Measurements from ENCODE around the gene ZNF165.
A peak's percentile ranks its signal among the peaks of the same experiment; 100 is the strongest.
"Not testable (repeated sequence)": the region's sequence is repeated elsewhere in the genome, so short reads cannot be mapped to it uniquely, and the experiment has no call there.

Gene ZNF165

DNA sequence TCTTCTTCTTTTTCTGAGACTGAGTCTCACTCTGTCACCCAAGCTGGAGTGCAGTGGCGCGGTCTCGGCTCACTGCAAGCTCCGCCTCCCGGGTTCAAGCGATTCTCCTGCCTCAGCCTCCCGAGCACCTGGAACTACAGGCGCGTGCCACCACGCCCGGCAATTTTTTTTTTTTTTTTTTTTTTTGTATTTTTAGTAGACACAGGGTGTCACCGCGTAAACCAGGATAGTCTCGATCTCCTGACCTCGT lies at the start of gene ZNF165:
Gene ZNF165, plus strand, starts transcription at position 188 of the 250 bp plus-strand sequence. CDS start 4,913 bp downstream, outside the sequence.
- not testable (repeated sequence) for DNase-seq

GRCh38 chr6:28053584-28053983 lies 26.8 kb upstream of the ZNF165 start:
- DNase-seq = no peak

GRCh38 chr6:28060405-28060804 lies 20.0 kb upstream of the ZNF165 start:
- DNase-seq = no peak

- DNase-seq = no peak
Observed at GRCh38 chr6:28064272-28064671, 16.1 kb upstream of the ZNF165 start.

GRCh38 chr6:28068067-28068466 lies 12.3 kb upstream of the ZNF165 start:
- no peak for DNase-seq

GRCh38 chr6:28070968-28071367 lies 9.4 kb upstream of the ZNF165 start:
- DNase-seq = not testable (repeated sequence)

- DNase-seq = no peak
Observed at GRCh38 chr6:28078050-28078449, 2.3 kb upstream of the ZNF165 start.

GRCh38 chr6:28078836-28079235 lies 1.5 kb upstream of the ZNF165 start:
- no peak for DNase-seq

GRCh38 chr6:28080631-28081485 lies 490 bp downstream of the ZNF165 start:
- peak; percentile 96 for DNase-seq

GRCh38 chr6:28081486-28081751 lies 1.1 kb downstream of the ZNF165 start:
- no peak for DNase-seq

GRCh38 chr6:28082939-28083338 lies 2.6 kb downstream of the ZNF165 start:
- DNase-seq = no peak

DNA sequence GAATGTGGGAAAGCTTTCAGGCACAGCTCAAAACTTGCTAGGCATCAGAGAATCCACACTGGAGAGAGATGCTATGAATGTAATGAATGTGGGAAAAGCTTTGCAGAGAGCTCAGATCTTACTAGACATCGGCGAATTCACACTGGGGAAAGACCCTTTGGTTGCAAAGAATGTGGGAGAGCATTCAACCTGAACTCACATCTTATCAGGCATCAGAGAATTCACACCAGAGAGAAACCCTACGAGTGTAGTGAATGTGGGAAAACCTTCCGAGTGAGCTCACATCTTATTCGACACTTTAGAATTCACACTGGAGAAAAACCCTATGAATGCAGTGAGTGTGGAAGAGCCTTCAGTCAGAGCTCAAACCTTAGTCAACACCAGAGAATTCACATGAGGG lies 8.7 kb downstream of the ZNF165 start:
- no peak for DNase-seq

- no peak for DNase-seq
Observed at GRCh38 chr6:28090917-28091586, 10.7 kb downstream of the ZNF165 start.

GRCh38 chr6:28102222-28102621 lies 21.9 kb downstream of the ZNF165 start:
- DNase-seq = not testable (repeated sequence)

- DNase-seq = not testable (repeated sequence)
Observed at GRCh38 chr6:28102699-28103098, 22.3 kb downstream of the ZNF165 start.

GRCh38 chr6:28104392-28105244 lies 24.2 kb downstream of the ZNF165 start:
- peak; percentile 83 for DNase-seq

GRCh38 chr6:28105245-28105639 lies 24.9 kb downstream of the ZNF165 start:
- peak; percentile 25 for DNase-seq

DNA sequence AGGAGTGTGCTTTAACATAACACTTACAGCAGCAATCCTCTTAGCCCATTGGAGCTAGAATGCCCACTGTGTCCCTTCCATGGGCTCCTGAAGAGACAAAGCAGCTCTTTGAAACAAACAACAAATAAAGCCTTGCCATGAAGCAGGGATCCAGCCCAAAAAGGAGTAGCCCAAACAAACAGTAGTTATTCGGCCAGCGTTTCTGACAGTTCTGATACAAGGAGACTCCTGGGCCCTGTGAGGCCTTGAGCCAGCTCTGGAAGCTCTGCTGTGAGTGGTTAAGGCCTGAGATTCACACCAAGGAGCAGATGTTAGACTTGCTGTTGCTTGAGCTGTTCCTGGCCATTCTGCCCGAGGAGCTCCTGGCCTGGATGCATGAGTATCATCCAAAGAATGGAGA lies 27.1 kb downstream of the ZNF165 start:
- DNase-seq = no peak

GRCh38 chr6:28111964-28112363 lies 31.6 kb downstream of the ZNF165 start:
- DNase-seq = no peak

DNA sequence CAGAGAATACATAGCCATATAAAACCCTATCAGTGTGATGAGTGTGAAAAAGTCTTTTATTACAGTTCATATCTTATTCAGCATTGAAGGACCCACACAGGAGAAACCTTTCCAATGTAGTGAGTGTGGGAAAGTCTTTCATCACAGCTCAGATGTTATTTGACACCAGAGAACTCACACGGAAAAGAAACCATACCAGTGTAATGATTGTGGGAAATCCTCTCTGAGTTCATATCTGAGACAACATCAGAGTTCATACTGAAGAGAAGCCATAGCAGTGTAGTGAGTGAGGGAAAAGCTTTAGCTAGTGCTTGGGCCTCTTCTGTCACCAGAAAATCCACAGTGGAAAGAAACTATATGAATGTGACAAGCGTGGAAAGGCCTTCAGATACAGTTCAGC lies 35.4 kb downstream of the ZNF165 start:
- DNase-seq = no peak

- DNase-seq = no peak
Observed at GRCh38 chr6:28117386-28118050, 37.1 kb downstream of the ZNF165 start.

DNA sequence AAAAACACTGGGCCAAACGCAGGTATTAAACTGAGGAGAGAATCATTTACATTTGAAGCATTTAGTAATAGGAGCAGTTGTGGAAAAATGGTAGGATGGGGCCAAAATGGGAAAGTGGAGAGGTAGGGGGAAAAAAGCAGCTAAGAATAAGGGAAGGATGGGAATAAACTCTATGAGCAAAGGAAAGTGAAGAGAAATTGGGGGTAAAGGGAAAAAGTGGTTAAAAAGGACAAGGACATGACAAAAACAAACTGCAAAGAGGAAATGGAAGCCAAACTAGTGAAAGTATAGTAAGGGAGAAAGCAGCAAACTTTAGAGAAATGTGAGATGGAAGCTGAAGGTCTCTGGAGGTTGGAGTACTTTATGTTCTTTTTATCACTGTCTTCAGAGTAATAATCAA lies 37.8 kb downstream of the ZNF165 start:
- no peak for DNase-seq

- no peak for DNase-seq
Observed at GRCh38 chr6:28121876-28122275, 41.5 kb downstream of the ZNF165 start.
